GM21447 (cell line): ENCODE results near the gene TMEM51.

Experiments used
- ATAC-seq: cut with Tn5 transposase; IDR thresholded peaks from one replicate; pipeline ENCODE4 v1.9.1; 2021; ENCODE audit not compliant: unreplicated experiment

Gene TMEM51, protein sequence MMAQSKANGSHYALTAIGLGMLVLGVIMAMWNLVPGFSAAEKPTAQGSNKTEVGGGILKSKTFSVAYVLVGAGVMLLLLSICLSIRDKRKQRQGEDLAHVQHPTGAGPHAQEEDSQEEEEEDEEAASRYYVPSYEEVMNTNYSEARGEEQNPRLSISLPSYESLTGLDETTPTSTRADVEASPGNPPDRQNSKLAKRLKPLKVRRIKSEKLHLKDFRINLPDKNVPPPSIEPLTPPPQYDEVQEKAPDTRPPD

GRCh38 chr1:15153184-15153841 is at the start of gene TMEM51:
Gene TMEM51, plus strand, starts transcription at chr1:15153747. Its CDS starts 61,341 bp downstream, at chr1:15215088.
- no peak for ATAC-seq

DNA sequence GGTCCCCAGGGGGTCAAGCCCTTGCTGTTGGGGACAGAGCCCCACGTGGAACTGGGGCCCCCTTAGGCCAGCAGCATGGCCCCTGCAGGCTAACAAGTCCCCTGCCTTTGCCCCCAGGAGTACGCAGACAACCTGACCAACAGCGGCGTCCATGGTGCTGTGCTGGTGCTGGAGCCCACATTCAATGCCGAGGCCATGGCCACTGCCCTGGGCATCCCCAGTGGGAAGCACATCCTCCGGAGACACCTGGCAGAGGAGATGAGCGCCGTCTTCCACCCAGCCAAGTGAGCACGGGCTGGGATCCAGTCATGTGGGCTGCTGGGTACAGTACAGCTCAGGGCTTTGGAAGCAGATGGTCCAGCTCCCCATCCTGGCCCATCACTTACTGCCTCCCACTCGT is 49.6 kb upstream of the TMEM51 start:
- ATAC-seq = no peak

GRCh38 chr1:15104768-15105167 is 48.8 kb upstream of the TMEM51 start:
- no peak for ATAC-seq

DNA sequence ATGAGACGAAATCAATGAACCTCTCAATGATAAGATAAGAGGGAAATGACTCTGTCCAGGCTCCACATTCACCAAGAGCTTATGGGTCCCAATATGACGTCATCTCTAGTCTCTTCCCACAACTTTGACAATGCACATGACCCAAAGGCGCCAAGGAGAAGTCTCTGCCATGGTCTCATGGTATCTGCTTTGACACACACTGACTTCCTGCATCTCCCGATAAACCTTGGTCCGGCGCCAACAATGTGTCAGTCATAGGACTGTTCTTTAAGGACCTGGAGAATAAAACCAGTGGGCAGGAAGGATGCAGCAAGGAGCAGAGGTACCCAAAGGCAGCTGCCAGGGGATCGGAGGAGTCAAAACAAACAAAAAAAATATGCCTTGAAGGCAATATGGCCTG is 46.9 kb upstream of the TMEM51 start:
- ATAC-seq = no peak

DNA sequence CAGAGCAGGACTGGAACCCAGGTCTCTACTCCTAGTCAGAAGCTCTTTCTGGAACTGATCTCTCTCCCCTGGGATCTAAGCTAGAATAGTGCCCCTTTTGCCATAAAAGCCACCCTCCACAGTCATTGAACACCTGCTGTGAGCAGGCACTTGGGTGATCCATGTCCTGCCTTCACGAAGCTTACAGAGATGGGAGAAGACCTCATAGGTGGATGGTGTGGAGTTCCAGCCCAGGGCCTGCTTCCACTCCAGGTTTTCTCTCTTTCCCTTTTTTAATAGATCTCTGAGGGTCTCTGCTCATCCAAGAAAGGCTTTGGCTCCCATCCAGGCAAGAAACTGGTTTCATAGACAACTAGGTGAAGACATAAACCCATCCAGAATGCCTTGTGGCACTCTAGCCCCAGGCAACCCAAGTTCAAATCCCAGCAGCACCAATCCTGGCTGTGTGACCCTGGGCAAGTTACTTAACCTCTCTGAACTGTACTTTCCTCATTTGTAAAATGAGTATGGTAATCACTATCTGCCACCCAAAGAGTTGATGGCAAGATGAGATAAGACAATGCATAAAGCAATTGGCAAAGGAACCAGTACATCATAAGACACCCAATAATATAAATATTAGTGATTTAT is 46.4 kb upstream of the TMEM51 start:
- ATAC-seq = no peak

DNA sequence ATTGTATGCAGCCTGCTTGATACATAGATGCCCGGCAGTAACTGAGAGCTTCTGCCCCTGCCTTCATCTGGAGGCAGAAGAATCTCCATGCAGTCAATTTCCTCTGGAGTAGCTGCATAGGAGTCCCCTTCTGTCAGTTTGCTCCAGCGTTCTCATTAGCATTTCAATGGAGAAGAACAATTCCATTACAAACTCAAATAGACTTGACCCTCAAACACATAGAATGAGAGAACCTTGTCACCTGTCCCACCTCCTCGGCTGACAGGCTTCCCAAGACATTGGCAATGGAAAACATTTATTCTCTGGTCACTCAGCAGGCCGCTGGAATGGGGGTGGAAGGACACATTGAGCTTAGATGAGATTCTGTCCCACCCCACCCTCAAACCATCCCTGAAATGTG is 45.6 kb upstream of the TMEM51 start:
- ATAC-seq = no peak

DNA sequence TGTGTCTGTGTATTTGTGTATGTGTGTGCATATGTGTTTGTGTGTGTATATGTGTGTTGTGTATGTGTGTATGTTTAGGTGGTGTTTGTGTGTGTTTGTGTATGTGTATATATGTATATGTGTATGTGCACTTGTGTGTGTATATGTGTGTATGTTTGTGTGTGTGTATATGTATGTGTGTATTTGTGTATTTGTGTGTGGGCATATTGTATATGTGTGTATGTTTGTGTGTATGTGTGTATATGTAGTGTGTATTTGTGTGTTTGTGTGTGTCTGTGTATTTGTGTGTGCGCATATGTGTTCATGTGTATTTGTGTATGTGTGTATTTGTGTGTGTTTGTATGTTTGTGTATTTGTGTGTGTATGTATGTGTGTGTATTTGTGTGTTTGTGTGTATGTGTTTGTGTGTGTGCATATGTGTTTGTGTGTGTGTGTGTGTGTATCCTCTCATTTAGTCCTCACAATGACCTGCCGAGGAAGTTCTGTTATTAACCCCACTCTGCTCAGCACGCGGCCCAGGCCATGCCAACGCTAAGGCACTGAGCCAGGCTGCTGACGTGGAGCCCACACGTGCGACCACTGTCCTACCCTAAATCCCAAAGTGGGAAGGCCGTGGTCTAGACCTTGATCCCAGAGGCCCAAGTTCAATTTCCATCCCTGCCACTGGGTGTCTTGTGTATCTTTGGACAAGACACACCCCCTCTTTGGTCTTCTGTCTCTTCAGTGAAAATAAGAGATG is 43.2 kb upstream of the TMEM51 start:
- ATAC-seq = no peak

DNA sequence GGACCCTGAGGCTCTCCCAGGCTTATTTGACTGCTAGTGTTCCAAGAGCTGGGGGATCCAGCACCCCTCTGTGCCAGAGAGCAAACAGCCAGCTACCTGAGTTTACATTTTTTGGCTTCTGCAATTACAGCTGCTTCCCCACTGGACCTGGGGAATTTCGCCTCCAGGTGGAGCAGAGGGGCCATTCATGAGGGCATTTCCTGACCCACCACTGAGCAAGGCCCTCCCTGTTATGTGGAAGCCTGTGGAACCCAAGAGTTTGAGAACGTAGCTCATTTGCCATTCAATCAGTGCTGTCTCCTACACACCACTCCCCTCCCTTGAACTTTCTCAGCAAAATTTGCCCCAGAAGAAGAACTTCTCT is 42.7 kb upstream of the TMEM51 start:
- no peak for ATAC-seq

DNA sequence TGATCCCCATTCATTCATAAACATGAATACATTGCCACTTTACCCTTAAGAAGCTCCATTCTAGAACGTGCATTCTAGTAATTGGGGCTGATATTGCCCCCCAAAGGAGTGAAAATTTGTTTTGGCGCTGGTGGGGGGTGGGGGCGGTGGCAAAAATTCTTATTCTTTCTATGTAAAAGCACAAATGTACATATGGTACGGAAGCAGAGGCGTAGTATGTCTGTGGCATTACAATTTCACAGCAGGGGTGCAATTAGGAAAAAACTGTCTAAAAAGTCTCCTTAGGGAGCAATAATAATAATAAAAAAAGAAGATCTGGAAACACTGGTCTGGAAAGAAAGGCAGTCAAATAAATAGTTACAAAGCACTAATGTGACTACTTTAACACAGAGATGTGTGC is 40.4 kb upstream of the TMEM51 start:
- no peak for ATAC-seq

DNA sequence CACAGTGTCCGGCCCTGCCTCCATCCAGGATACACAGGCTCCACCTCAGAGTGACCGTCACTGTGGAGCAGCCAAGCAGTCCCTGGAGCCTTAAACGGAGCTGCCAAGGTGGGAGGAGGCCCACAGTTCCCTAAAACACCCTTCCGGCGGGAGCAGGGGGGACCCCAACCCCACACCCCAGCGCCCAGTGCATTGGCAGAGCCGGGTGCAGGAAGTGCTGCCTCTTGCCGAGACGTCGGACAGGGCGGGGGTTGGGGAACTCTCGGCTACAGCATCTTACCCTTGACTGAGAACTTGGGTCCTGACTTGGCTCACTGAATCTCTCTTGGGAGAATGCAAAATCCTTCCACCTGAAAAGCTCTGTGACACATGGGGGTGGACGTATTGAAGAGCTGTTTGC is 38.7 kb upstream of the TMEM51 start:
- ATAC-seq = no peak

DNA sequence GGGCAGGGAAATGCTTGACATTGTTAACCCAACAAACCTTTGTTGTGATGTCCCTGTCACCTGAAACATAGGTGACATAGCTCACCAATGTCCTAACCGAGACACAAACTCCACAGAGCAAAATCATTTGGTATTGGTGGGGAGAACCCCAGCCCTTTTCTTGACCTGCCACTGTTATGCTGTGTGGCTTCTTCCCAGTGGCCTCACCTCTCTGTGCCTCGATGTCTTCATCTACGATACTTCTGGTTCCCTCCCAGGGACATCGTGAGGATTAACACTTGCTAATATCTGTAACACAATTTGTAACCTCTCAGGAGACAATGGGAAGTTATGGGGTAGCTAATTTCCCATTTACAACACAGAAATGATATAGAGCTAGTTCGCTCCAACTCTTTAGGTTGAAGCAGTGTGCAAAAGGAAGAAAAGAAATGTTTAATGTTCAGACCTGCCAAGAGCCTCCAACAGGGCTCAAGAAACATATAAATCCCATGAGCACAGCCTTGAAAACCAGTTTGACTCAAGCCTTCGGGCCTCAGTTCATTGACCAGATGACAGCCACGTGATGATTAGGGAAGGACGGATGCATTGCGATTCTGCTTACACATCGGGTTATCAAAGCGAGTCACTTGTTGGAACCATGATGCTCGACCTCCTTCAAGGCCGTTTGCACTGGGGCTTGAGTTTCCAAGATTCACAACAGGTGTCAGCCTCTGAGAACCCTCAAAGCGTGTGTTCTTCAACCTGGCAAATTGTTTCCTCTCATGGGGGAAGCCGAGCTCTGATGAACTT is 37.8 kb upstream of the TMEM51 start:
- ATAC-seq = no peak

GRCh38 chr1:15116966-15117365 is 36.6 kb upstream of the TMEM51 start:
- no peak for ATAC-seq

- no peak for ATAC-seq
Observed at GRCh38 chr1:15117671-15118325, 35.7 kb upstream of the TMEM51 start.

GRCh38 chr1:15118579-15118978 is 35.0 kb upstream of the TMEM51 start:
- ATAC-seq = no peak

DNA sequence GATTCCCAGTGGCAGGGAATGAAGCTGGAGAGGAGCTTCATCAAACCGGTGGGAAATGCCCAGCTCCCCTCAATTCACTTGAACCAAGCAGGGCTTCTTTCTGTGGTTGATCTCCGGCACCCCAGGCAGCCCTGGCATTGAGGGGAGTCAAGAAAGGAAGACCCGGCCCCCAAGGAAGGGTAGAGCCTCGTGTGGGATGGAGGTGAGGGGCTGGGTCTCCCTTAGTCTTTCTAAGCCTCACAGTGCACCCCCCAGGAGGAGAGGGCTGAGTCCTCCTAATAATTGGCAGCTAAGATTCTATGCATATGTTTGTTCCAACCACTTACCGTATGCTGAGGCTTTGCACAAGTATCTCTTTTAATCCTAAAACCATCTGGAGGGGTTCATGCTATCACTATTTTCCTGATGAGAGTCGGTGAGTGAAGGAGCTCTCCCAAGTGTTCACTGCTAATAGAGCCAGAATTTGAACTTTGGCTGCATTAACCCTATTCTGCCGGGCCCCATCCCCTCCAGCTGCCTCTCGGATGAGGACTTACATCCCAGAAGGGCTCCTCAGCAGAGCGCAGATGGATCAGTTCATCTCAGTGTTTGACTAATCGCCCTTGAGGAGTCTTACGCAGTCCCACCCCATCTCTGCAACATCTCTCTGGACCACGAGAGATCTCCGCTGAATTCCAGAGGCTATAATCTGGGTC is 33.1 kb upstream of the TMEM51 start:
- ATAC-seq = no peak

DNA sequence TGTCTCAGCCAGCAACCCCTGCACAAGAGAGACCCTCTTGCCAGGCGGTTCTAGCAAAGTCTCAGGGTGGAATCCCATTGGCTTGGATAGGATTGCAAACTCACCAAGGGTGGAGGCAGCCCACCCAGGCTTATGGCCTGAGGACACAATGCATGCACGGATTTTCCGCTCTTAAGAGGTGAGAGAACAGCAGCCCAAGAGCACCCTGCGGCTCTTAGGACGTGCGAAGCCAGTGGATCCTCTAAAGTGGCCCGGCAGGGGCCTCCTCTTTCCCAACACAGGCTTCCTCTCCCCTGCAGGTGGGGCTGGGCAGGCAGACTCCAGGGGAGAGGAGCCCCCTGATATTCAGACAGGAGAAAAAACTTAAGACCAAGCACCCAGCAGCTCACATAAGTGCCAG is 31.2 kb upstream of the TMEM51 start:
- no peak for ATAC-seq

GRCh38 chr1:15123270-15123669 is 30.3 kb upstream of the TMEM51 start:
- no peak for ATAC-seq

DNA sequence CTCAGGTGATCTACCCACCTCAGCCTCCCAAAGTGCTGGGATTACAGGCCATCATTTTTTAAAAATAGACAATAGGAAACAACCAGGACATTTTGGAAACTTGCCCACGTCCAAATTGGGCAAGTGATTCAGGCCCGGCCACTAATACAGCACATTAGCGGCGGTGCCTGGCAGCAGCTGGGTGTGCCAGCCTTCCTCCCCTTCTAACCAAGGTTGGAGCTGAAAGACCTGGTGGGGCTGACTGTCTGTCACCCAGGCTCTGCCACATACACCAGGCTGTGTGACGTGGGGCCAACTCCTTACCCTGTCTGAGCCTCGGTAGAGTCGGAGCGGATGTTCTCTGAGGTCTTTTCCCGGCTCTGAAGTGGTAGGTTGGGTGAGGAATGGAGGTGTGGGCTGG is 29.6 kb upstream of the TMEM51 start:
- ATAC-seq = no peak

GRCh38 chr1:15124362-15125100 is 29.0 kb upstream of the TMEM51 start:
- ATAC-seq = no peak
